Measurements from ENCODE around the gene ASPRV1. TPM values are rescaled to one million over a fixed set of nuclear protein-coding genes. Genes with fewer than 3 reads are reported as not detected.

Gene ASPRV1
- total RNA-seq, 1 experiment from 2014 or later = 0.48 TPM

DNA sequence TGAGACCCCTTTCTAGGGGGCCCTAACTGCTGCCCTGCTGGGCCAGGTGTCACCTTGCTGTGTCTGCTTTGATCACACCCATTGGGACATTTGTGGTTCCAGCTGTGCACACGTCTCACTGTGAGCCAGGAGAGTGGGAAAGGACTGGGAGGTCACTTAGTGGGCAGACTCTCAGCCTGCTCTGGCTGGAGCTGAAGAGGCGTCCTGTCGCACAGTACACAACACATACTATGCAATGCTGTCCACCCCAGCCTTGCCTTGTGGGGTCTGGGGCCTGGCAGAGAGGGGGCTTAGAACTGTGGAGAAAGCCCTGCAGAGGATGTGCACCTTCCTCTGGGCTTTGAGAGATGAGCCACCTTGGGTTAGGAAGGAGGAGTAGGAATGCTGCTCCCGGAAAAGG, 25.3 kb upstream of the ASPRV1 start:
- BruUV-seq (replicated peaks) = no TSS peak
- Histone ChIP-seq H3K27me3 (ENCODE audit: insufficient read depth, low read depth) (no peaks in the 10 kb centered on the region), H3K9me2 (ENCODE audit: insufficient read depth) (no peaks in the 10 kb centered on the region), H4K20me1 (ENCODE audit: insufficient read depth) (no peaks in the 10 kb centered on the region), H3K79me2 (ENCODE audit: low read depth) (no peaks in the 10 kb centered on the region), H3K4me3 (no peak overlapping the region), H3K4me2 (no peak overlapping the region), H3K36me3 (ENCODE audit: low read depth) (no peaks in the 10 kb centered on the region), H3F3A (ENCODE audit: insufficient read depth, low read depth) (peaks cover 28% of the 10 kb centered on the region), H3K4me1 (replicated peaks; ENCODE audit: insufficient read depth) (peaks cover 31% of the 10 kb centered on the region), H3K9me3 (ENCODE audit: insufficient read depth, low read depth) (no peaks in the 10 kb centered on the region), H3K27ac (no peak overlapping the region), H2AFZ (no peak overlapping the region)
- TF ChIP-seq, protein P1, sequence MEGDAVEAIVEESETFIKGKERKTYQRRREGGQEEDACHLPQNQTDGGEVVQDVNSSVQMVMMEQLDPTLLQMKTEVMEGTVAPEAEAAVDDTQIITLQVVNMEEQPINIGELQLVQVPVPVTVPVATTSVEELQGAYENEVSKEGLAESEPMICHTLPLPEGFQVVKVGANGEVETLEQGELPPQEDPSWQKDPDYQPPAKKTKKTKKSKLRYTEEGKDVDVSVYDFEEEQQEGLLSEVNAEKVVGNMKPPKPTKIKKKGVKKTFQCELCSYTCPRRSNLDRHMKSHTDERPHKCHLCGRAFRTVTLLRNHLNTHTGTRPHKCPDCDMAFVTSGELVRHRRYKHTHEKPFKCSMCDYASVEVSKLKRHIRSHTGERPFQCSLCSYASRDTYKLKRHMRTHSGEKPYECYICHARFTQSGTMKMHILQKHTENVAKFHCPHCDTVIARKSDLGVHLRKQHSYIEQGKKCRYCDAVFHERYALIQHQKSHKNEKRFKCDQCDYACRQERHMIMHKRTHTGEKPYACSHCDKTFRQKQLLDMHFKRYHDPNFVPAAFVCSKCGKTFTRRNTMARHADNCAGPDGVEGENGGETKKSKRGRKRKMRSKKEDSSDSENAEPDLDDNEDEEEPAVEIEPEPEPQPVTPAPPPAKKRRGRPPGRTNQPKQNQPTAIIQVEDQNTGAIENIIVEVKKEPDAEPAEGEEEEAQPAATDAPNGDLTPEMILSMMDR (conservative IDR thresholded peaks at IDR 0.05) = no peak
- no peak for TF ChIP-seq EZH2 (IDR thresholded peaks at IDR 0.05; ENCODE audit: low read depth)
- DNase-seq = no peak
- intact Hi-C loops (cut with micrococcal nuclease; ENCODE audit: unreplicated experiment) = loop anchor here (5.0 kb wide), 1 partner anchor 39 kb away; no protein-coding TSS in a partner anchor
- ChIA-PET POLR2A (ENCODE audit: unreplicated experiment) (no interaction called here), CTCF (no interaction called here)

- no peak overlapping the region for H3K4me3 ChIP-seq
- DNase-seq = no peak
- no peaks in the 10 kb centered on the region for H3K36me3 ChIP-seq (ENCODE audit: low read depth)
- no peak overlapping the region for H3K4me2 ChIP-seq
- ChIA-PET CTCF (no interaction called here), POLR2A (ENCODE audit: unreplicated experiment) (no interaction called here)
- peaks cover 31% of the 10 kb centered on the region for H3K4me1 ChIP-seq (replicated peaks; ENCODE audit: insufficient read depth)
- H3K9me2 ChIP-seq (ENCODE audit: insufficient read depth) = no peaks in the 10 kb centered on the region
- H3K27ac ChIP-seq = no peak overlapping the region
- intact Hi-C loops (cut with micrococcal nuclease; ENCODE audit: unreplicated experiment) = loop anchor here (5.0 kb wide), 1 partner anchor 38 kb away; no protein-coding TSS in a partner anchor
- TF ChIP-seq EZH2 (IDR thresholded peaks at IDR 0.05; ENCODE audit: low read depth) = no peak
- TF ChIP-seq, protein P1 (conservative IDR thresholded peaks at IDR 0.05) = no peak
- no peaks in the 10 kb centered on the region for H3K9me3 ChIP-seq (ENCODE audit: insufficient read depth, low read depth)
- no peaks in the 10 kb centered on the region for H3K27me3 ChIP-seq (ENCODE audit: insufficient read depth, low read depth)
- no peaks in the 10 kb centered on the region for H3K79me2 ChIP-seq (ENCODE audit: low read depth)
- no TSS peak for BruUV-seq (replicated peaks)
- H3F3A ChIP-seq (ENCODE audit: insufficient read depth, low read depth) = peaks cover 28% of the 10 kb centered on the region
- no peak overlapping the region for H2AFZ ChIP-seq
- no peaks in the 10 kb centered on the region for H4K20me1 ChIP-seq (ENCODE audit: insufficient read depth)
These were observed 24.3 kb upstream of the ASPRV1 start for GRCh38 chr2:69985688-69986087.

GRCh38 chr2:69985216-69985615, 23.8 kb upstream of the ASPRV1 start:
- Histone ChIP-seq H3K4me2 (no peak overlapping the region), H3K9me3 (ENCODE audit: insufficient read depth, low read depth) (no peaks in the 10 kb centered on the region), H3K36me3 (ENCODE audit: low read depth) (no peaks in the 10 kb centered on the region), H3K4me1 (replicated peaks; ENCODE audit: insufficient read depth) (peaks cover 30% of the 10 kb centered on the region), H3K79me2 (ENCODE audit: low read depth) (no peaks in the 10 kb centered on the region), H3K9me2 (ENCODE audit: insufficient read depth) (no peaks in the 10 kb centered on the region), H3K27me3 (ENCODE audit: insufficient read depth, low read depth) (no peaks in the 10 kb centered on the region), H3K27ac (no peak overlapping the region), H4K20me1 (ENCODE audit: insufficient read depth) (no peaks in the 10 kb centered on the region), H3F3A (ENCODE audit: insufficient read depth, low read depth) (peaks cover 25% of the 10 kb centered on the region), H2AFZ (no peak overlapping the region), H3K4me3 (no peak overlapping the region)
- CTCF ChIA-PET = no interaction called here
- POLR2A ChIA-PET (ENCODE audit: unreplicated experiment) = no interaction called here
- DNase-seq = no peak
- intact Hi-C loops (cut with micrococcal nuclease; ENCODE audit: unreplicated experiment) = loop anchor here (5.0 kb wide), 1 partner anchor 38 kb away; no protein-coding TSS in a partner anchor
- no peak for TF ChIP-seq EZH2 (IDR thresholded peaks at IDR 0.05; ENCODE audit: low read depth)
- TF ChIP-seq, protein P1 (conservative IDR thresholded peaks at IDR 0.05) = no peak
- no TSS peak for BruUV-seq (replicated peaks)
